ENCODE measurements around the gene CEPT1. TPM values are rescaled to one million over a fixed set of nuclear protein-coding genes. Genes with fewer than 3 reads are reported as not detected.

Gene CEPT1
- total RNA-seq, 1 experiment from 2014 or later, result 30.9 TPM

DNA sequence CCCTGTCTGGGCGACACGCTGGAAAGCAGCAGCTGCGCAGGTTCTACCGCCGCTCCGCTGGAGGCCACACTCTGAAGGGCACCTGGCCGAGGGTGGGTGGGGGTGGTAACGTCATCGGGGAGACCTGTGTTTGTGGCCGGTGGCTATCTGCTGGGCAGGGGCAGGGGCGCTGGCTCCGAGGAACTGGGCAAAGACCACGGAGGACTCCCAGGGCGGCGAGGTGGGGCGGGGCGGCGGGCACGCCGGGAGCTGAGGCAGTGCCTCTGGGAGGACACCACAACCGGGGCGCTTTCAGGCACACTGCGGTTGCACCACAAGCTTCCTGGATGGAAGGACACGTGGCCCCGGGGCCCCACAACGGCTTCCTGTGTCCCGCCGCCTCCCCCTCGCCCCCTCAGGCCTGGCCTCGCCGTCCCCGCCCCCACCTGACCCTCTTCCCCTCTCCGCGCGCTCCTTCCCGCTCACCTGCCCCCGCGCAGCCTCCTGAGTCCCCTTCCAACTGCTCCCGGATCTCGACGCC lies 63.7 kb downstream of the CEPT1 start:
- no peak overlapping the region for H3K27ac ChIP-seq (ENCODE audit: low read depth, low read length, poor library complexity, severe bottlenecking)
- H3K9me3 ChIP-seq (ENCODE audit: low read depth, low read length, poor library complexity, severe bottlenecking), result no peaks in the 10 kb centered on the region
- no peaks in the 10 kb centered on the region for H3K36me3 ChIP-seq (ENCODE audit: insufficient read depth, low read length, poor library complexity, severe bottlenecking)
- ChIA-PET POLR2A (ENCODE audit: low non-redundant PET) (no interaction called here), CTCF (no interaction called here)
- intact Hi-C loops (cut with micrococcal nuclease; ENCODE audit: unreplicated experiment), result no loop called here
- no peak for TF ChIP-seq EZH2 (IDR thresholded peaks at IDR 0.05; ENCODE audit: borderline replicate concordance, low read depth, low read length, poor library complexity, severe bottlenecking)
- TF ChIP-seq, protein P1, sequence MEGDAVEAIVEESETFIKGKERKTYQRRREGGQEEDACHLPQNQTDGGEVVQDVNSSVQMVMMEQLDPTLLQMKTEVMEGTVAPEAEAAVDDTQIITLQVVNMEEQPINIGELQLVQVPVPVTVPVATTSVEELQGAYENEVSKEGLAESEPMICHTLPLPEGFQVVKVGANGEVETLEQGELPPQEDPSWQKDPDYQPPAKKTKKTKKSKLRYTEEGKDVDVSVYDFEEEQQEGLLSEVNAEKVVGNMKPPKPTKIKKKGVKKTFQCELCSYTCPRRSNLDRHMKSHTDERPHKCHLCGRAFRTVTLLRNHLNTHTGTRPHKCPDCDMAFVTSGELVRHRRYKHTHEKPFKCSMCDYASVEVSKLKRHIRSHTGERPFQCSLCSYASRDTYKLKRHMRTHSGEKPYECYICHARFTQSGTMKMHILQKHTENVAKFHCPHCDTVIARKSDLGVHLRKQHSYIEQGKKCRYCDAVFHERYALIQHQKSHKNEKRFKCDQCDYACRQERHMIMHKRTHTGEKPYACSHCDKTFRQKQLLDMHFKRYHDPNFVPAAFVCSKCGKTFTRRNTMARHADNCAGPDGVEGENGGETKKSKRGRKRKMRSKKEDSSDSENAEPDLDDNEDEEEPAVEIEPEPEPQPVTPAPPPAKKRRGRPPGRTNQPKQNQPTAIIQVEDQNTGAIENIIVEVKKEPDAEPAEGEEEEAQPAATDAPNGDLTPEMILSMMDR (conservative IDR thresholded peaks at IDR 0.05; ENCODE audit: low read depth, low read length), result no peak
- no peak for DNase-seq (ENCODE audit: low spot score)
- no TSS peak for BruUV-seq (replicated peaks)
- no peaks in the 10 kb centered on the region for H3K4me1 ChIP-seq (ENCODE audit: insufficient read depth, low read length, poor library complexity, severe bottlenecking)
- H3K4me3 ChIP-seq (ENCODE audit: low read depth, low read length, poor library complexity, severe bottlenecking), result peak overlapping the region; percentile 43
- peaks cover 57% of the 10 kb centered on the region for H3K27me3 ChIP-seq (replicated peaks; ENCODE audit: insufficient read depth, low read depth, low read length, poor library complexity)

DNA sequence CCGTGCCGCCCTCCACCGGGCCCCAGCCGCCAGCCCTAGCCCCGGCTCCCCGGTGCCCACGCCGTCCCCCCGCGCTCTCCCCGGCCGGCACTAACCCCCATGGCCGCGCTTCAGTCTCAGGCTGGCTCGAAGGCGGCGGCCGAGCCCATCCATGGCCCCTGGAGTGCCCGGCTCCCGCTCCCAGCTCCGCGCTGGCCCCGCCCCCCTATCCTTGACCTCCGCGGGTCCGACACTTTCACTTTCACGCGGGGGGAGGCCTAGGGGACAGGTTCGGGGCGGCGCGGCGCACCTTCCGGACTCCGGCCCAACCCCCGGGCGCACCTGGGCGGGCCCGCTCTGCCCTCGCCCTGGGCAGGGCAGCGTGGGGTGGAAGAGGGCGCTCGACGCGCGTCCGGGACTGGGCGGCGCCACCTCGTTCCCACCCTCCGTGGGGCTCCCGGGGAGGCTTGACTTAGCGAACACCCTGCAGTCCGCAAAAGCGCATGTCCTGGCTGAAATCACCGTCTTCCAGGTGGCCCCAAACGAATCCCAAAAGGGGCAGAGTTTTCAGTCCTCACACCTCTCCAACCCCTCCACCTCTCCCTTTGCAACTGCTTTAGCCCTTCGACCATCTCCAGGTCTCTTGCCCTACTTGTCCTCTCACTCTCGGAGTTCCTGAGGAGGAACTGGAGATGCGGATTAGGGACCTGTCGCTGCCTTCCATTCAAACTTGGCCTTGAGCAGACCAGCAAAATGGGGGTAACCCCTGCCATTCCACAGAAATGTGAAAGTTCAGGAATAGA lies 64.4 kb downstream of the CEPT1 start:
- TF ChIP-seq, protein P1 (conservative IDR thresholded peaks at IDR 0.05; ENCODE audit: low read depth, low read length), result no peak
- peak; percentile 37 for TF ChIP-seq EZH2 (IDR thresholded peaks at IDR 0.05; ENCODE audit: borderline replicate concordance, low read depth, low read length, poor library complexity, severe bottlenecking)
- Histone ChIP-seq H3K4me3 (ENCODE audit: low read depth, low read length, poor library complexity, severe bottlenecking) (peak overlapping the region; percentile 43), H3K4me1 (ENCODE audit: insufficient read depth, low read length, poor library complexity, severe bottlenecking) (no peaks in the 10 kb centered on the region), H3K36me3 (ENCODE audit: insufficient read depth, low read length, poor library complexity, severe bottlenecking) (no peaks in the 10 kb centered on the region), H3K27me3 (replicated peaks; ENCODE audit: insufficient read depth, low read depth, low read length, poor library complexity) (peaks cover 64% of the 10 kb centered on the region), H3K9me3 (ENCODE audit: low read depth, low read length, poor library complexity, severe bottlenecking) (no peaks in the 10 kb centered on the region), H3K27ac (ENCODE audit: low read depth, low read length, poor library complexity, severe bottlenecking) (no peak overlapping the region)
- BruUV-seq (replicated peaks), result no TSS peak
- POLR2A ChIA-PET (ENCODE audit: low non-redundant PET), result no interaction called here
- DNase-seq (ENCODE audit: low spot score), result no peak
- intact Hi-C loops (cut with micrococcal nuclease; ENCODE audit: unreplicated experiment), result no loop called here
- CTCF ChIA-PET, result no interaction called here

DNA sequence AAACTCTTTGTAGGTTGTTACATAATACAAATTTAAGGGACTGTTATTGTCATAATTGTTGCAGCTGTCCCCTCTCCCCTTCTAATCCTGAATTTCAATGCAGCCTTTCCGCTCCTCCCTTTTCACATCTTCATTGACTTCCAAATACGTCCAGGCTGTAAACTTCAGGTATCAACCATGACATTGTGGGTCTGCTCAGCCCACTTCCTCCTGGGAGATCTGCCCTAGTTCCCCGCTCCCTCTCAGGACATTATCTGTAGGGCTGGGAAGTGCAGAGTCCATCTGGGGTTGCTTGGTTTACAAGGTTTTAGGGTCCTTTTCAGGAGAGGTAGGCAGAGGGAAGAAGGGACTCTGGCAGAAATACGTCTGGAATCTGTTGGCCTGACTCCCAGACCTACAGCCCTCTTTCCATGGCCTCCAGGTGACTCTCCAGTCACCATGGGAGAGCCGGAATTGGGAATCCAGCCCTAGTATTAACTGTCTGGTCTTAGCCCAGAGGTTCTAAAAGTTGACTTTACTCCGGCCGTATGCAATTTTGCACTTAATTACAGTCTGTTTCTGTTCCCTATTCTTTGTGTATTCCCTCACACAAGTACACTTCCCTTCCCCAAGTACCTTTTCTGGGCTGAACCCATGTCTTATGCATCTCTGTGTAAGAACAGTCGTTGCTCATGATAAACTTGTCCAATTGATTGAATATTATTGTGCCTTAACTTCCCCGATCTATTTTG lies 65.1 kb downstream of the CEPT1 start:
- peaks cover 71% of the 10 kb centered on the region for H3K27me3 ChIP-seq (replicated peaks; ENCODE audit: insufficient read depth, low read depth, low read length, poor library complexity)
- no peaks in the 10 kb centered on the region for H3K36me3 ChIP-seq (ENCODE audit: insufficient read depth, low read length, poor library complexity, severe bottlenecking)
- no peak overlapping the region for H3K4me3 ChIP-seq (ENCODE audit: low read depth, low read length, poor library complexity, severe bottlenecking)
- no peaks in the 10 kb centered on the region for H3K4me1 ChIP-seq (ENCODE audit: insufficient read depth, low read length, poor library complexity, severe bottlenecking)
- intact Hi-C loops (cut with micrococcal nuclease; ENCODE audit: unreplicated experiment), result no loop called here
- ChIA-PET POLR2A (ENCODE audit: low non-redundant PET) (no interaction called here), CTCF (no interaction called here)
- H3K27ac ChIP-seq (ENCODE audit: low read depth, low read length, poor library complexity, severe bottlenecking), result no peak overlapping the region
- DNase-seq (ENCODE audit: low spot score), result no peak
- peak; percentile 9 for TF ChIP-seq EZH2 (IDR thresholded peaks at IDR 0.05; ENCODE audit: borderline replicate concordance, low read depth, low read length, poor library complexity, severe bottlenecking)
- TF ChIP-seq, protein P1 (conservative IDR thresholded peaks at IDR 0.05; ENCODE audit: low read depth, low read length), result no peak
- BruUV-seq (replicated peaks), result no TSS peak
- H3K9me3 ChIP-seq (ENCODE audit: low read depth, low read length, poor library complexity, severe bottlenecking), result no peaks in the 10 kb centered on the region
